ENCODE measurements around the gene LAMC3. TPM values are rescaled to one million over a fixed set of nuclear protein-coding genes. Genes with fewer than 3 reads are reported as not detected.

Gene LAMC3
- total RNA-seq, 1 experiment from 2014 or later, result 0.28 TPM

GRCh38 chr9:130972957-130973685 is 35.9 kb upstream of the LAMC3 start:
- intact Hi-C loops (cut with micrococcal nuclease; ENCODE audit: unreplicated experiment), result no loop called here

GRCh38 chr9:130973686-130974281 is 35.2 kb upstream of the LAMC3 start:
- H3K27ac ChIP-seq (ENCODE audit: low read depth, low read length, poor library complexity, severe bottlenecking), result no peak overlapping the region
- TF ChIP-seq CTCF (conservative IDR thresholded peaks at IDR 0.05; ENCODE audit: low read depth, low read length), result no peak
- TF ChIP-seq EZH2 (IDR thresholded peaks at IDR 0.05; ENCODE audit: borderline replicate concordance, low read depth, low read length, poor library complexity, severe bottlenecking), result no peak
- H3K36me3 ChIP-seq (ENCODE audit: insufficient read depth, low read length, poor library complexity, severe bottlenecking), result no peaks in the 10 kb centered on the region
- H3K4me3 ChIP-seq (ENCODE audit: low read depth, low read length, poor library complexity, severe bottlenecking), result no peak overlapping the region
- H3K27me3 ChIP-seq (replicated peaks; ENCODE audit: insufficient read depth, low read depth, low read length, poor library complexity), result peaks cover 10% of the 10 kb centered on the region
- DNase-seq (ENCODE audit: low spot score), result no peak
- H3K9me3 ChIP-seq (ENCODE audit: low read depth, low read length, poor library complexity, severe bottlenecking), result no peaks in the 10 kb centered on the region
- ChIA-PET CTCF (no interaction called here), POLR2A (ENCODE audit: low non-redundant PET) (no interaction called here)
- intact Hi-C loops (cut with micrococcal nuclease; ENCODE audit: unreplicated experiment), result no loop called here
- no peaks in the 10 kb centered on the region for H3K4me1 ChIP-seq (ENCODE audit: insufficient read depth, low read length, poor library complexity, severe bottlenecking)
- BruUV-seq (replicated peaks), result no TSS peak

More at GRCh38 chr9:130972957-130973685, 35.9 kb upstream of the LAMC3 start:
- no peak overlapping the region for H3K27ac ChIP-seq (ENCODE audit: low read depth, low read length, poor library complexity, severe bottlenecking)
- DNase-seq (ENCODE audit: low spot score), result no peak
- BruUV-seq (replicated peaks), result no TSS peak
- H3K27me3 ChIP-seq (replicated peaks; ENCODE audit: insufficient read depth, low read depth, low read length, poor library complexity), result peaks cover 10% of the 10 kb centered on the region
- no peaks in the 10 kb centered on the region for H3K36me3 ChIP-seq (ENCODE audit: insufficient read depth, low read length, poor library complexity, severe bottlenecking)
- H3K4me1 ChIP-seq (ENCODE audit: insufficient read depth, low read length, poor library complexity, severe bottlenecking), result no peaks in the 10 kb centered on the region
- ChIA-PET CTCF (no interaction called here), POLR2A (ENCODE audit: low non-redundant PET) (no interaction called here)
- H3K9me3 ChIP-seq (ENCODE audit: low read depth, low read length, poor library complexity, severe bottlenecking), result no peaks in the 10 kb centered on the region
- TF ChIP-seq CTCF (conservative IDR thresholded peaks at IDR 0.05; ENCODE audit: low read depth, low read length) (no peak), EZH2 (IDR thresholded peaks at IDR 0.05; ENCODE audit: borderline replicate concordance, low read depth, low read length, poor library complexity, severe bottlenecking) (no peak)
- no peak overlapping the region for H3K4me3 ChIP-seq (ENCODE audit: low read depth, low read length, poor library complexity, severe bottlenecking)

GRCh38 chr9:130974697-130975096 is 34.3 kb upstream of the LAMC3 start:
- DNase-seq (ENCODE audit: low spot score), result no peak
- Histone ChIP-seq H3K4me1 (ENCODE audit: insufficient read depth, low read length, poor library complexity, severe bottlenecking) (no peaks in the 10 kb centered on the region), H3K9me3 (ENCODE audit: low read depth, low read length, poor library complexity, severe bottlenecking) (no peaks in the 10 kb centered on the region), H3K4me3 (ENCODE audit: low read depth, low read length, poor library complexity, severe bottlenecking) (no peak overlapping the region), H3K27me3 (replicated peaks; ENCODE audit: insufficient read depth, low read depth, low read length, poor library complexity) (peaks cover 10% of the 10 kb centered on the region), H3K27ac (ENCODE audit: low read depth, low read length, poor library complexity, severe bottlenecking) (no peak overlapping the region), H3K36me3 (ENCODE audit: insufficient read depth, low read length, poor library complexity, severe bottlenecking) (no peaks in the 10 kb centered on the region)
- no TSS peak for BruUV-seq (replicated peaks)
- CTCF ChIA-PET, result no interaction called here
- no peak for TF ChIP-seq CTCF (conservative IDR thresholded peaks at IDR 0.05; ENCODE audit: low read depth, low read length)
- TF ChIP-seq EZH2 (IDR thresholded peaks at IDR 0.05; ENCODE audit: borderline replicate concordance, low read depth, low read length, poor library complexity, severe bottlenecking), result no peak
- POLR2A ChIA-PET (ENCODE audit: low non-redundant PET), result no interaction called here
- intact Hi-C loops (cut with micrococcal nuclease; ENCODE audit: unreplicated experiment), result no loop called here

Data from A673 (cell line).